Upper lobe of left lung (tissue), 6 donors: Measurements from ENCODE around the gene DNASE1L1. TPM values are rescaled to one million over a fixed set of nuclear protein-coding genes. Genes with fewer than 3 reads are reported as not detected.
A peak's percentile ranks its signal among the peaks of the same experiment; 100 is the strongest.

Source experiments
- ATAC-seq, 2 donors: fragments of 200-7000 bp; cut with Tn5 transposase; one replicate each; pipeline ENCODE4 v1.9.1; 2022; ENCODE audit warnings: mild to moderate bottlenecking in 2 of 2, moderate library complexity in 2 of 2; ENCODE audit not compliant: low FRiP score in 2 of 2
- DNase-seq, 2 donors: peaks; one replicate each; pipeline ENCODE4 v3.0.0-alpha.2; 2019 to 2020
- H3K27ac ChIP-seq, 4 donors: fragments of 200-600 bp; sonication (generic); one replicate each; pipeline ENCODE4 v1.5.1; 2016 to 2019
- H3K27me3 ChIP-seq, 4 donors: fragments of 200-600 bp; sonication (generic); one replicate each; pipeline ENCODE4 v1.5.1; 2017 to 2019
- H3K36me3 ChIP-seq, 4 donors: fragments of 200-600 bp; sonication (generic); one replicate each; pipeline ENCODE4 v1.5.1; 2016 to 2019
- H3K4me1 ChIP-seq, 4 donors: fragments of 200-600 bp; sonication (generic); one replicate each; pipeline ENCODE4 v1.5.1; 2018 to 2019
- H3K4me3 ChIP-seq, 4 donors: fragments of 200-600 bp; sonication (generic); one replicate each; pipeline ENCODE4 v1.5.1; 2017 to 2019; ENCODE audit warnings: mild to moderate bottlenecking in 2 of 4, moderate library complexity in 1 of 4
- H3K9me3 ChIP-seq, 4 donors: fragments of 200-600 bp; sonication (generic); one replicate each; pipeline ENCODE4 v1.5.1; 2018 to 2019
- EP300 ChIP-seq, 4 donors: sonication (generic); formaldehyde crosslinking; IDR thresholded peaks; one replicate each; pipeline ENCODE4 v1.5.1; 2017; ENCODE audit warnings: antibody characterized with exemption in 4 of 4, control low read depth in 2 of 4
- POLR2A ChIP-seq, 4 donors: fragments of 450-650 bp; IDR thresholded peaks; one replicate each; pipeline ENCODE4 v1.5.1; 2016 to 2017; ENCODE audit warnings: antibody characterized with exemption in 4 of 4, mild to moderate bottlenecking in 2 of 4
- POLR2AphosphoS5 ChIP-seq, 2 donors: sonication (generic); formaldehyde crosslinking; IDR thresholded peaks; one replicate each; pipeline ENCODE4 v1.5.1; 2017; ENCODE audit warnings: antibody characterized with exemption in 2 of 2
- WGBS, 2 donors: methylation state at CpG; one replicate each; pipeline ENCODE4 v1.1.5; 2017 to 2018; 5-methylcytosine and 5-hydroxymethylcytosine counted together
- total RNA-seq, 6 donors: library from RNA; depleted of rRNA in 4 of 6; stranded (reverse); fragments of >200 nt in 4 of 6; gene quantifications; one replicate each; pipeline versions ENCODE4 v1.1.0 to v1.2.1, GENCODE V29; 2016 to 2021
- TF ChIP-seq, protein P1 (sequence below), 6 experiments: fragments of 450-650 bp in 4 of 6; fragments of 200-600 bp in 2 of 6; sonication (generic) in 2 of 6; IDR thresholded peaks; one replicate each; pipeline ENCODE4 v1.5.1; 2016 to 2019; ENCODE audit warnings: antibody characterized with exemption in 6 of 6
- donor health status: DM: no; HTN: no; CAD: no; lungs with moderate emphysema.
- donor health status: DM: no; HTN: yes; CAD: no; lungs with severe emphysema.

DNASE1L1 gene
- total RNA-seq, 6 donors from 2014 or later = 18.9 to 55.5 (median 48.2) TPM

DNA sequence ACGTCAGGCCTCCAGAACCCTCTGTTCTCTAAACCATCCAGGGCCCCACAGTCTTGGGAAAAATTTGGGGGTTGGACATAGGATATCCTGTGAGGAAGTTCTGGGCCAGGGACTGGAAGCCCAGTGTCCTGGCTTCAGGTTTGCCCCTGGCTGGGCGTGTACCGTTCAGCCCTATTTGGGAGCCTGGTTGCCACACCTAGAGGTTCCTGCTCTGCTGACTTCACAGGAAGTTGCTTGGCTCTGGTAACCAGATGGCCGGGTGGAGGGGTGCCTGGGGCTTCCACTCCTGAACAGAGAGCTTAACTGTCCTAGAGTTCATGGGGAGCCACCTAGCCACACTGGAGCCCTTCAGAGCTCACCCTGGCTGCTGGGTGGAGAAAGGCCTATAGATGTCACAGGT is 3.4 kb upstream of the DNASE1L1 start:
- Histone ChIP-seq H3K4me3 (peak overlapping the region in 3 of 4 donors; percentile 63 to 88 (median 82)), H3K4me1 (peaks cover 7 to 25% (median 10%) of the 10 kb centered on the region in 4 donors), H3K9me3 (no peaks in the 10 kb centered on the region), H3K27ac (peak overlapping the region; percentile 90 to 96 (median 92)), H3K36me3 (no peaks in the 10 kb centered on the region), H3K27me3 (no peaks in the 10 kb centered on the region)
- TF ChIP-seq, protein P1, sequence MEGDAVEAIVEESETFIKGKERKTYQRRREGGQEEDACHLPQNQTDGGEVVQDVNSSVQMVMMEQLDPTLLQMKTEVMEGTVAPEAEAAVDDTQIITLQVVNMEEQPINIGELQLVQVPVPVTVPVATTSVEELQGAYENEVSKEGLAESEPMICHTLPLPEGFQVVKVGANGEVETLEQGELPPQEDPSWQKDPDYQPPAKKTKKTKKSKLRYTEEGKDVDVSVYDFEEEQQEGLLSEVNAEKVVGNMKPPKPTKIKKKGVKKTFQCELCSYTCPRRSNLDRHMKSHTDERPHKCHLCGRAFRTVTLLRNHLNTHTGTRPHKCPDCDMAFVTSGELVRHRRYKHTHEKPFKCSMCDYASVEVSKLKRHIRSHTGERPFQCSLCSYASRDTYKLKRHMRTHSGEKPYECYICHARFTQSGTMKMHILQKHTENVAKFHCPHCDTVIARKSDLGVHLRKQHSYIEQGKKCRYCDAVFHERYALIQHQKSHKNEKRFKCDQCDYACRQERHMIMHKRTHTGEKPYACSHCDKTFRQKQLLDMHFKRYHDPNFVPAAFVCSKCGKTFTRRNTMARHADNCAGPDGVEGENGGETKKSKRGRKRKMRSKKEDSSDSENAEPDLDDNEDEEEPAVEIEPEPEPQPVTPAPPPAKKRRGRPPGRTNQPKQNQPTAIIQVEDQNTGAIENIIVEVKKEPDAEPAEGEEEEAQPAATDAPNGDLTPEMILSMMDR (IDR thresholded peaks at IDR 0.05) = no peak
- TF ChIP-seq POLR2AphosphoS5 (IDR thresholded peaks at IDR 0.05) = peak; percentile 13 to 20
- TF ChIP-seq POLR2A (IDR thresholded peaks at IDR 0.05) = no peak
- TF ChIP-seq EP300 (IDR thresholded peaks at IDR 0.05) = no peak
- WGBS, 2 donors = 18% methylated on average over 2 of the region's 4 CpGs; no CpG with 5 or more reads in 1 of the 2 donors
- peak in 1 of 2 donors; percentile 58 for ATAC-seq
- DNase-seq = peak in 1 of 2 donors; percentile 65

DNA sequence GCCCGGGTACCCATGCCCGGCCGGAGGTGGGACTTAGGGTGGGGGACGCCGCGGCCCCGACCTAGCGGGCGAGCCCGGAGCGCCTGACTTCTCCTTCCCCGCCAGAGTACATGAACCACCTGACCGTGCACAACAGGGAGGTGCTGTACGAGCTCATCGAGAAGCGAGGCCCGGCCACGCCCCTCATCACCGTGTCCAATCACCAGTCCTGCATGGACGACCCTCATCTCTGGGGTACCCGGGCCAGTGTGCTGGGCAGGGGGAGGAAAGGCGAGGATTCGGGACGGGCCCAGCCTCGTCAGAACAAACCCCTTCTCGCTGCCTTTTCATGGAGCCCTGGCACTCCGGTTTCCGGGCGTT is 2.9 kb upstream of the DNASE1L1 start:
- ATAC-seq (peak; percentile 69 to 73), DNase-seq (peak in 1 of 2 donors; percentile 80)
- Histone ChIP-seq H3K9me3 (no peaks in the 10 kb centered on the region), H3K27ac (peak overlapping the region; percentile 90 to 96 (median 92)), H3K4me1 (peaks cover 7 to 25% (median 10%) of the 10 kb centered on the region in 4 donors), H3K27me3 (no peaks in the 10 kb centered on the region), H3K4me3 (peak overlapping the region; percentile 54 to 88 (median 72)), H3K36me3 (no peaks in the 10 kb centered on the region)
- 44% methylated on average over 25 of the region's 29 CpGs; no CpG with 5 or more reads in 1 of the 2 donors for WGBS, 2 donors
- TF ChIP-seq POLR2A (IDR thresholded peaks at IDR 0.05) = peak in 1 of 4 donors; percentile 34
- TF ChIP-seq EP300 (IDR thresholded peaks at IDR 0.05) = no peak
- TF ChIP-seq POLR2AphosphoS5 (IDR thresholded peaks at IDR 0.05) = peak in 1 of 2 donors; percentile 39
- TF ChIP-seq, protein P1 (IDR thresholded peaks at IDR 0.05) = no peak

DNA sequence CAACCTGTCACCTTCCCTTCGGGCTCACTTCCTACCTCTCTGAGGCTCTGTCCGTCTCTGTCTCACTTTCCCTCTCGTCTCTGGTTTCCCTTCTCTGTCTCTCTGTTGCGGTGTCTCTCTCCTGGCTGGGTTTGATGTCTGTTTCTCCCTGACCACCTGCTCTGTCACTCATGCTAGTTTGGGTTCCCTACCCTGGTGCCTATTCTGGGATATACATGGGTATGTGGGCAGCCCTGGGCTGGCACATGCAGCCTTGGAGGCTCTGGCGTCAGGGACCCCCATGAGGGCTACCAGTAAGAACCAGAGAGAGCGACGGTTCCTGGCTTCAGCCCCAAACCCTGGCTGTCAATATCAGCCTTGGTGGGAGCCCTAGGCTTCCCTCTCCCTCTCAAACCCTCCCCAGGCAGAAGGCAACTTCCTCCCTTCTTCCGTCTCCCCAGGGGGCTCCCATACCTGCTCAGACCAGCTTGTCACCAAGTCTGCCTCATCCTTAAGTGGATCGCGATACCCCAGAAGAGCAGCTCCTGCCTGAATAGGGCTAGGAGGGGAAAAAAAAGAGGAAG is 314 bp downstream of the DNASE1L1 start:
- Histone ChIP-seq H3K27me3 (no peaks in the 10 kb centered on the region), H3K36me3 (no peaks in the 10 kb centered on the region), H3K9me3 (no peaks in the 10 kb centered on the region), H3K4me1 (peaks cover 7 to 25% (median 10%) of the 10 kb centered on the region in 4 donors), H3K27ac (peak overlapping the region; percentile 73 to 87 (median 86)), H3K4me3 (peak overlapping the region; percentile 19 to 52 (median 37))
- 44% methylated on average over 6 to 10 of the region's 10 CpGs for WGBS, 2 donors
- DNase-seq (no peak), ATAC-seq (no peak)
- no peak for TF ChIP-seq EP300 (IDR thresholded peaks at IDR 0.05)
- TF ChIP-seq POLR2AphosphoS5 (IDR thresholded peaks at IDR 0.05) = no peak
- no peak for TF ChIP-seq POLR2A (IDR thresholded peaks at IDR 0.05)
- TF ChIP-seq, protein P1 (IDR thresholded peaks at IDR 0.05) = no peak

DNA sequence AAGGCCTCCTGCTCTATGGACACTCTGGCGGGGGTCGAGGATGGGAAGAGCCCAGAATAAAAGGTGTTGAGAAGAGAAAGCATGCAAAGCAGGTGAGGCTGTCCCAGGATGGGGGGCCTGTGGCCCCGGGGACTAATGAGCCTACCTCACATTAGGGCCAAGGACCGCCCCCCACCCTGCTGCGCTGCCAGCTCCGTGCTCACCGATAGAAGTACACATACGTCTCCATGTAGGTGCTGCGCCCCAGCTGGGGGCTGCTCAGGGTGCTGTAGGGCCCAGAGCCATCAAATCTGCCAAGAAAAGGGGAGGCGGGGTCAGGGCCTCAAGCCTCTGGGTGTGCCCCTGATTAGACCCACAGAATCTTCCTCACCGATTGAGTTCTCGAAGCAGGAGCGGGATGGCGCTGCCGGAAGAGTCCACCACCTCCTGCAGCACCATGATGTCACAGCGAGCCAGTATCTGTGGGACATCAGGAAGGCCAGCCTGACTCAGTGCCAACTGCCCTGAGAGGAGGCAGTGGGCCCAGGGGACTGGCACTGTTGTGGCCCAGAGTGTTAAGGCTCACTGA is 4.3 kb downstream of the DNASE1L1 start:
- H3K4me3 ChIP-seq = no peak overlapping the region
- 94 to 95% methylated on average over 4 to 16 of the region's 16 CpGs for WGBS, 2 donors
- DNase-seq (no peak), ATAC-seq (no peak)
- H3K36me3 ChIP-seq = peaks cover 0 to 27% (median 11%) of the 10 kb centered on the region in 4 donors
- no peaks in the 10 kb centered on the region for H3K27me3 ChIP-seq
- no peak overlapping the region for H3K27ac ChIP-seq
- H3K9me3 ChIP-seq = no peaks in the 10 kb centered on the region
- TF ChIP-seq POLR2A (IDR thresholded peaks at IDR 0.05) (no peak), POLR2AphosphoS5 (IDR thresholded peaks at IDR 0.05) (no peak)
- peaks cover 5 to 18% (median 7%) of the 10 kb centered on the region in 4 donors for H3K4me1 ChIP-seq

DNA sequence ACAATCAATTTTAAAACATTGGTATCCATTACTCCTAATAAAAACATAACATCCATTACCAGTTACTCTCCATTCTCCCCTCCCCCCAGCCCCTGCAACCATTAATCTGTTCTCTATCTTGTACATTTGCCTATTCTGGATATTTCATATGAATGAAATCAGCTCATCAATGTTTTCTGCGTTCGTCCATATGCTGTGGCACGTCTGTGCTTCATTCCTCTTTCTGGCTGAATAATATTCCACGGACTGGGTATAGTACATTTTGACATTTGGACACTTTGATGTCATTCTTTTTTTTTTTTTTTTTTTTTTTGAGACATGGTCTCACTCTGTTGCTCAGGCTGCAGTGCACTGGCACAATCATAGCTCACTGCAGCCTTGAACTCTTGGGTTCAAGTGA is 5.2 kb downstream of the DNASE1L1 start:
- ATAC-seq (no peak), DNase-seq (no peak)
- no peaks in the 10 kb centered on the region for H3K27me3 ChIP-seq
- peaks cover 7 to 22% (median 7%) of the 10 kb centered on the region in 4 donors for H3K4me1 ChIP-seq
- WGBS, 2 donors = 85 to 94% methylated on average over 4 of the region's 4 CpGs
- peaks cover 0 to 35% (median 13%) of the 10 kb centered on the region in 4 donors for H3K36me3 ChIP-seq
- TF ChIP-seq POLR2AphosphoS5 (IDR thresholded peaks at IDR 0.05) = no peak
- TF ChIP-seq, protein P1 (IDR thresholded peaks at IDR 0.05) = no peak
- TF ChIP-seq POLR2A (IDR thresholded peaks at IDR 0.05) = no peak
- no peak for TF ChIP-seq EP300 (IDR thresholded peaks at IDR 0.05)
- H3K9me3 ChIP-seq = peaks cover 0 to under 1% (median 0%) of the 10 kb centered on the region in 4 donors
- no peak overlapping the region for H3K4me3 ChIP-seq
- no peak overlapping the region for H3K27ac ChIP-seq
